Measurements from ENCODE around the gene TSGA10IP.

- TF ChIP-seq CTCF (IDR thresholded peaks at IDR 0.05 in 2 of 3, conservative IDR thresholded peaks at IDR 0.05 in 1 of 3; ENCODE audit: borderline replicate concordance in 1 of 3, insufficient read depth in 1 of 3, low read depth in 2 of 3, low read length in 2 of 3) (no peak), MAX (IDR thresholded peaks at IDR 0.05) (no peak), SIN3A (IDR thresholded peaks at IDR 0.05; ENCODE audit: low read depth) (no peak), POLR2A (IDR thresholded peaks at IDR 0.05; ENCODE audit: borderline replicate concordance, extremely low read depth, insufficient read depth, insufficient read length) (no peak), YY1 (IDR thresholded peaks at IDR 0.05; ENCODE audit: extremely low read depth, insufficient replicate concordance, low read depth, low read length) (no peak), CEBPB (IDR thresholded peaks at IDR 0.05; ENCODE audit: low read depth) (no peak), EZH2 (IDR thresholded peaks at IDR 0.05) (no peak), POLR2AphosphoS5 (IDR thresholded peaks at IDR 0.05; ENCODE audit: low read depth, low read length) (no peak)
Measured at GRCh38 chr11:65921033-65921555, 24.2 kb upstream of the TSGA10IP start.
